ENCODE results near the gene ADRB1. TPM values are rescaled to one million over a fixed set of nuclear protein-coding genes. Genes with fewer than 3 reads are reported as not detected.

The ADRB1 gene
- total and polyA plus RNA-seq, 2 experiments from 2014 or later: 0.23 to 0.24 TPM

- DNase-seq (ENCODE audit: low spot score): no peak
- Mint-ChIP-seq H3K27me3 (ENCODE audit: insufficient read depth, low read depth, poor library complexity) (peaks cover 9% of the 10 kb centered on the region), H3K4me1 (0 out of 3 replicates have a peak, but pooled peaks cover 1% of the 10 kb centered on the region), H3K4me3 (no peak overlapping the region), H3K27ac (no peak overlapping the region), H3K9me3 (peaks cover 8% of the 10 kb centered on the region; the same call in 2 of the 3 replicates), H3K36me3 (ENCODE audit: low read depth) (no peaks in the 10 kb centered on the region; the same call in 2 of the 3 replicates)
- TF ChIP-seq EZH2phosphoT487 (IDR thresholded peaks at IDR 0.05; ENCODE audit: unreplicated experiment) (no peak), EZH2 (IDR thresholded peaks at IDR 0.05; ENCODE audit: low read depth, unreplicated experiment) (no peak), ZNF114 (CRISPR knock-in tag; IDR thresholded peaks at IDR 0.05) (no peak), REST (IDR thresholded peaks at IDR 0.05; ENCODE audit: unreplicated experiment) (no peak), CTCF (conservative IDR thresholded peaks at IDR 0.05; ENCODE audit: low read depth in 2 of 2) (no peak), ZNF331 (CRISPR knock-in tag; IDR thresholded peaks at IDR 0.05; ENCODE audit: low read depth) (no peak), ETS1 (IDR thresholded peaks at IDR 0.05) (no peak), JUNB (IDR thresholded peaks at IDR 0.05; ENCODE audit: unreplicated experiment) (no peak), CREB1 (CRISPR knock-in tag; IDR thresholded peaks at IDR 0.05; ENCODE audit: low read depth) (no peak), POLR2AphosphoS5 (IDR thresholded peaks at IDR 0.05; ENCODE audit: low read depth) (no peak), STAT1 (IDR thresholded peaks at IDR 0.05; ENCODE audit: unreplicated experiment) (no peak), NANOG (IDR thresholded peaks at IDR 0.05; ENCODE audit: borderline replicate concordance) (no peak), ZNF462 (CRISPR knock-in tag; IDR thresholded peaks at IDR 0.05) (no peak)
- Histone ChIP-seq H3K79me2 (replicated peaks; ENCODE audit: insufficient read depth) (no peaks in the 10 kb centered on the region), H4K20me1 (replicated peaks; ENCODE audit: insufficient read depth) (no peaks in the 10 kb centered on the region), H3K9me2 (ENCODE audit: insufficient read depth) (peaks cover 4% of the 10 kb centered on the region; the same call in 1 of the 2 replicates), H3K4me2 (no peak overlapping the region), H3K4me1 (ENCODE audit: insufficient read depth) (no peaks in the 10 kb centered on the region), H2AFZ (0 out of 2 replicates have a peak overlapping the region, but pooled peaks have one; percentile 28), H3K27me3 (ENCODE audit: insufficient read depth) (no peaks in the 10 kb centered on the region), H3K4me3 (no peak overlapping the region), H3K36me3 (ENCODE audit: insufficient read depth) (no peaks in the 10 kb centered on the region), H3K27ac (ENCODE audit: low read depth) (no peak overlapping the region), H3F3A (replicated peaks; ENCODE audit: low read depth) (0 out of 2 replicates have a peak, but pooled peaks cover 4% of the 10 kb centered on the region)
- no peak for ATAC-seq
These were observed 39.4 kb downstream of the ADRB1 start for GRCh38 chr10:114083040-114083439.
